Cardiac fibroblast (primary cell): ENCODE data around the gene CUL3.

Source experiments
- DNase-seq, 2 donors: peaks; one replicate each; pipeline versions ENCODE4 v3.0.0 to v3.0.0-alpha.2; 2010; ENCODE audit warnings: low read depth in 2 of 2
- H3K4me3 ChIP-seq, 2 donors: replicated peaks in 1 of 2; 1 replicate in 1 of 2; 2 replicates in 1 of 2; pipeline ENCODE4 v1.5.1; 2011; ENCODE audit warnings: low read depth in 2 of 2, low read length in 2 of 2, mild to moderate bottlenecking in 2 of 2, moderate library complexity in 1 of 2
- CTCF ChIP-seq: IDR thresholded peaks from one replicate; pipeline ENCODE4 v1.5.1; 2011; ENCODE audit warnings: low read depth, mild to moderate bottlenecking, low read length, inconsistent platforms

CUL3 gene

GRCh38 chr2:224479826-224480225 lies 105.3 kb downstream of the CUL3 start:
- H3K4me3 ChIP-seq = no peak overlapping the region
- no peak for TF ChIP-seq CTCF
- no peak for DNase-seq

GRCh38 chr2:224472827-224473226 lies 112.3 kb downstream of the CUL3 start:
- DNase-seq = no peak
- H3K4me3 ChIP-seq = no peak overlapping the region
- TF ChIP-seq CTCF = no peak

- DNase-seq = no peak
- TF ChIP-seq CTCF = no peak
- no peak overlapping the region for H3K4me3 ChIP-seq
These were observed 113.0 kb downstream of the CUL3 start for GRCh38 chr2:224472137-224472536.

GRCh38 chr2:224469374-224469964 lies 115.7 kb downstream of the CUL3 start:
- TF ChIP-seq CTCF = no peak
- peak in 1 of 2 donors; percentile 7 for DNase-seq

GRCh38 chr2:224466304-224466895 lies 118.8 kb downstream of the CUL3 start:
- TF ChIP-seq CTCF = no peak
- H3K4me3 ChIP-seq = no peak overlapping the region
- DNase-seq = no peak

More at GRCh38 chr2:224469374-224469964, 115.7 kb downstream of the CUL3 start:
- H3K4me3 ChIP-seq = no peak overlapping the region

- H3K4me3 ChIP-seq = no peak overlapping the region
- TF ChIP-seq CTCF = no peak
- no peak for DNase-seq
These were observed 123.8 kb downstream of the CUL3 start for GRCh38 chr2:224461391-224461790.
